Stomach (tissue), 4 donors: ENCODE results near the gene RPP30.

ENCODE experiments used
- CTCF ChIP-seq, 7 experiments: fragments of 450-650 bp in 4 of 7; fragments of 200-600 bp in 3 of 7; sonication (generic) in 3 of 7; IDR thresholded peaks; one replicate each; pipeline ENCODE4 v1.5.1; 2016 to 2019; ENCODE audit warnings: antibody characterized with exemption in 7 of 7, control low read depth in 2 of 7, mild to moderate bottlenecking in 1 of 7
- EP300 ChIP-seq: sonication (generic); formaldehyde crosslinking; IDR thresholded peaks from one replicate; pipeline ENCODE4 v1.6.1; 2017; ENCODE audit warnings: antibody characterized with exemption
- POLR2A ChIP-seq, 4 donors: fragments of 450-650 bp; IDR thresholded peaks; one replicate each; pipeline ENCODE4 v1.6.1; 2016; ENCODE audit warnings: antibody characterized with exemption in 4 of 4, control low read depth in 2 of 4, mild to moderate bottlenecking in 1 of 4, moderate library complexity in 1 of 4
- POLR2AphosphoS5 ChIP-seq, 3 donors: sonication (generic); formaldehyde crosslinking; IDR thresholded peaks; one replicate each; pipeline ENCODE4 v1.6.1; 2016; ENCODE audit warnings: antibody characterized with exemption in 3 of 3

GRCh38 chr10:90887555-90887954 lies 15.8 kb downstream of the RPP30 start:
- TF ChIP-seq EP300 (no peak), CTCF (IDR thresholded peaks at IDR 0.05) (no peak), POLR2AphosphoS5 (IDR thresholded peaks at IDR 0.05) (peak in 2 of 3 donors; percentile 10 to 49), POLR2A (IDR thresholded peaks at IDR 0.05) (no peak)
